Stimulated activated CD4-positive, alpha-beta T cell treated with anti-CD3 and anti-CD28 coated beads, Interleukin-12 subunit alpha, Interleukin-12 subunit beta, amount 100 ng/mL, for 4 hours (primary cell): ENCODE results near the gene IFITM1.
A peak's percentile ranks its signal among the peaks of the same experiment; 100 is the strongest.
"Not testable (repeated sequence)": the region's sequence is repeated elsewhere in the genome, so short reads cannot be mapped to it uniquely, and the experiment has no call there.

Source experiments
- DNase-seq: peaks from one replicate; pipeline ENCODE4 v3.0.0-alpha.2; 2020

The IFITM1 gene

DNA sequence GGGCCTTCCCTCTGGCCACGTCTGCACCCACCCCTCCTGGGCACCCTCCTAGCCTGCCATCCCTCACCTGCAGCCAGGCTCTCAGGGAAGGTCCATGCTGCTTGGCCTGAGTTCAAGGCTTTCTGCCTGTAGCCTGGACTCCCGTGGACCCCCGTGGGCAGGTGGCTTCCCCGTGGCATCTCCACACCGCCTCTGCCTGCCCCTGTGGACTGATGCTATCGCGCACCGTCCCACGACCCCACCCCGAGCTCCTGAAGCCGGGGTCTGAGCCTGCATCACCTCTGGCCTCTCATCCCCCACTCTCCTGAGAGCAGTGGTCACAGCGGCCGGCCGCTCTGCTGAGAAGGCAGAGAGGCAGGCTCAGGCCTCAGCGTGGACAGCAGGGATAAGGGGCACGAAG lies 19.1 kb upstream of the IFITM1 start:
- no peak for DNase-seq

DNA sequence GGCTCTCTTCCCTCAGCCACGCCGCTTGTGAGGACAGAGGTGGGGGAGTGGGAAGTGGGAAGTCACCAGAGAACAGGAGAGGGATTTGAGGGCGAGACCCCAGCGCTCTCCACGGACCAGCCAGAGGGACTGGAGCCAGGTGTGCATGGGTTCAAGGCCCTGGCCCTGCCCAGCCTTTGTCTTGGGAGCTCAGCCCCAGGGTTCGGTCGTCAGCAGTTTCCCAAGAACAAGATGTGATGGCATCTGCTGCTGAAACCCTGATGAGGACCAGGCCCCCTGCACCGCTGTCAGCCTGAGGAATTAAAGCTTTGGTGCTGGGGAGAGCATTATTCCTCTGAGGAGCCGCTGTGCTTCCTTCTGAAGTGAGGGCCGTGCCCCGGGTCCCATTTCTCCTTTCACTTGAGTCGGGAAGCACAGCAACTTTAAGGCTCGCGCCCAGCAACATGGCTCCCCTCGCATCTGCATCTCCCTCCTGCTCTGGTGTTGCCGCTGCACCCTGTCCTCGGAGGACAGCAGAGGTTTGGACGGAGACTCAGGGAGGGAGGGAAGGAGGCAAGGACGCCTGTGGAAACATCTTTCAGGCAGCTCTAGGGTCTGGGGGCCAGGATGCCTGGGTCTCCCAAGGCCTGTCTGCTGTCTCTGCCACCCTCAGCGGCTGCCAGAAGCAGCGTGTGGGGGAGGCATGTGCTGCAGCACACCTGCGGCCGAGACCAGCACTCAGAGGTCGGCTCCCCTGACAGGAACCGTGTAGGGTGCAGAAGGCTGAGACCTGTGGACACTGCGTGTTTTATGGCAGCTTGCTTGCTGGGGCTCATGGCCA lies 18.3 kb upstream of the IFITM1 start:
- DNase-seq = no peak

DNA sequence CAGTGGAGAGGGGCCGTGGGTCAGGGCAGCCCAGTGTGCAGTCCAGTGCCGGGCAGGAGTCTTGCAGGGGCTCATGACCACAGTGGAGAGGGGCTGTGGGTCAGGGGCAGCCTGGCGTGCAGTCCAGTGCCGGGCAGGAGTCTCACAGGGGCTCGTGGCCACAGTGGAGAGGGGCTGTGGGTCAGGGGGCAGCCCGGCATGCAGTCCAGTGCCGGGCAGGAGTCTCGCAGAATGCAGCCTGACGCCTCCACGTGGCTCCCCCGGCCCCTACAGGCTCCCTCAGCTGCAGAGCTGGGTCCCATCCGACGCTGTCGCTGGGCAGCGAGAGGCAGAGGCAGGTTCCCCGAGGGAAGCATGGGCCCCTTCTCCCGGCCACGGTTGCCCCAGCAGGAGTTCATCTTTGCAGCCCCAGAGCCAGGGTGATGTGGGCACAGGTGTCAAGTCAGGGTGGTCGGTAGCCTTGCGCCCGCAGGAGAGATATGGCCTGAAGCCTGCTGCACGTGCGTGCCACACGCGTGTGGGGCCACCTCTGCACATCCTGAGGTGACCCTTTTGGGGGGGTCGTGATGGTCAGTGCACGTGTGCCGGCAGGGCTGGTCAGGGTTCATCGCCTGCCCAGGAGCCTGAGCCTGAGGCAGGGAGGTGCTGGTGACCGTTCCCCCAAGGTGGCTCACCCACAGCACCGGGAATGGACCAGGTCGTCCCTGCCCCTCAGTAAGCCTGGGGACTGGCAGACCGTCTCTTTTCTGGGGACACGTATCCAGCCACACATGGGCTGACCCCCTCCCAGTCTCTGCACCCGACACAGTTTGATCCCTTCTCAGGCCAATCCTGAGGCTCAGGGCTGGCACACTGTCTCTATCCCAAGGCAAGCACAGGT lies 17.4 kb upstream of the IFITM1 start:
- DNase-seq = no peak

DNA sequence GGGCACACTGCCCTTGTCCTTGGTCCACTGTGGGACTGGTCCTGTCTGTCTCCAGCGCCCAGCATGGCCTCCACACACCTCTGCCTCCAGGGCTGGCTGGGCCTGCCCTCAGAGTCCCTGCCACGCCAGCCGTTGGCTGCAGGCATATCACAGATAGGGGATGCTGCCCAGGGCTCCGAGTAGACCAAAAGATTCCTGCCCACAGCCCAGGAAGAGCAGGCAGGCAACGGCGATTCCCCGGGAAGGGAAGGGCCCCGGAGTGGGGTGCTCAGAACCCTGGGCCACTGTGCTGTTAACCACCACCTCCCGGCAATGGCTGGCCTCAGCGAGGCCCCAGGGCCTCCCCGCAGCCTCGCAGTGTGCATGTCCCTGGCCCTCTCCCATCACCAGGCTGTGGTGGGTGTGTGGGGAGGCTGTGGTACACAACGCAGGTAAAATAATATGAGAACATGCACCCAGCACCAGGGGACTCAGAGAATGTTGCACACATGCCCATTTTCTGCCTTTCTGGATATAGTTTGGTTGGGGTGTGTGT lies 16.7 kb upstream of the IFITM1 start:
- no peak for DNase-seq

DNA sequence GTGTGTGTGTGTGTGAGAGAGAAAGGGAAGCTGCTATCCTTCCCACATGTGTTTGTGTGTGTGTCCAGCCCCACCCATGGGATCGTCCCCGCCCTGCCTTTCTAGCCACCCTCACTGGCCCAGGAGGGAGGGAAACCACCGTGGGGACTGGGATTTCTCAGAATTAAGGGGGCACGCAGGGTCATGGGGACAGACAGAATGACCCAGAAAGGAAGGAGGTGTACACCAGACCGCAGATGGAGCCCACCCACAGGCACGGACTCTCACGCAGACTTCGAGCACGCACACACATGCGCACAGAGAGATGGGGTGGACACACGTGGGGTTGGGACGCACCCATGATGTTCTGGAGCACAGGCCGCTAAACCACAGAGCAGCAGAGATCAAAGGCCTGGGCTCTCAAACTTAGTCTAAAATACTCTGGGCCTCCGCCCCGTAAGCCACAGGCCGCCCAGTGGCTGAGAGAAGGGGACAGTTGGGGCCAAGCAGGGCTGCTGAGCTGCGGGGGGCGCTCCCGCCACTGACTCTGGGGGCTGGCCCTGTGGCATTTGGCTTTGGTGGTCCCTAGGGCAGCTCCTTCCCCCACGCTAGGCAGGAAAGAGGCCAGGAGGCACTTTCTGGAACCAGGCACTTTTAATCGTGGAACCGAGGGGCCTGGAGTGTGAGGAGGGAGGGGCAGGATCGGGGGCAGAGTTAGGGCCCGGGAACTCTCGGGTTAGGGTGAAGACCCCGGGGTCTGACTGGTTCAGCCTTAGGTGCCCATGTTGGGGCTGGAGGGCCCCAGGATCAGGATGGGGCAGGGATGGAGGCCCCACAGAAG lies 16.0 kb upstream of the IFITM1 start:
- DNase-seq = no peak

DNA sequence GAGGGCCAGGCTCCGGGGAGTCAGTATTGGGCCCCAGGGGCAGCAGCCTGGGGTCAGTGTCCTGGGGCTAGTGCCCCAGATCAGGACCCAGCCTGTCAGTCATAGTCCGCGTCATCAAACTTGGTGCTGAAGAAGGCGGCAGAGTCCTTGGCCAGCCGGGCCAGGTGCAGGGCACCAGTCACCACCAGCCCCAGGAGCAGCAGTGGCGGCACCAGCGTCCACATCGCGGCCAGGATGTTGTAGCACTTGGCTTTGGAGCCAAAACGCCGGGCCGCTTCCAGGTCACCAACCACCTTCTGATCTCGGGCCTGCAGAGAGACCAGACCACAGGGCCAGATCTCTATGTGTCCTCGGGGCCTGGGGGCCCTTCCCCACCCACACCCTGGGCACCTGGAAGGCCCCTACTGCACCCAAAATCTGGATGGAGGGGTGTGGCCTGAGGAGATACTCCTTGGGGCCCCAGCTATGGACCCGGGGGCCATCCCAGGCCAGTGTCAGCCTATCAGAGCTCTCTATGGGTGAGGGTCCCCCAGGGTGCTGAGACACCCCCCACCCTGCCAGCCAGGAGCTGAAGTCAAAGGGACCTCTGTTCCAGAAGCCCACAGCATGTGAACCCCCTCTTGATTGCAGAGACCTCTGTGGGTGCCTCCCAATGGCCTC lies 15.3 kb upstream of the IFITM1 start:
- no peak for DNase-seq

DNA sequence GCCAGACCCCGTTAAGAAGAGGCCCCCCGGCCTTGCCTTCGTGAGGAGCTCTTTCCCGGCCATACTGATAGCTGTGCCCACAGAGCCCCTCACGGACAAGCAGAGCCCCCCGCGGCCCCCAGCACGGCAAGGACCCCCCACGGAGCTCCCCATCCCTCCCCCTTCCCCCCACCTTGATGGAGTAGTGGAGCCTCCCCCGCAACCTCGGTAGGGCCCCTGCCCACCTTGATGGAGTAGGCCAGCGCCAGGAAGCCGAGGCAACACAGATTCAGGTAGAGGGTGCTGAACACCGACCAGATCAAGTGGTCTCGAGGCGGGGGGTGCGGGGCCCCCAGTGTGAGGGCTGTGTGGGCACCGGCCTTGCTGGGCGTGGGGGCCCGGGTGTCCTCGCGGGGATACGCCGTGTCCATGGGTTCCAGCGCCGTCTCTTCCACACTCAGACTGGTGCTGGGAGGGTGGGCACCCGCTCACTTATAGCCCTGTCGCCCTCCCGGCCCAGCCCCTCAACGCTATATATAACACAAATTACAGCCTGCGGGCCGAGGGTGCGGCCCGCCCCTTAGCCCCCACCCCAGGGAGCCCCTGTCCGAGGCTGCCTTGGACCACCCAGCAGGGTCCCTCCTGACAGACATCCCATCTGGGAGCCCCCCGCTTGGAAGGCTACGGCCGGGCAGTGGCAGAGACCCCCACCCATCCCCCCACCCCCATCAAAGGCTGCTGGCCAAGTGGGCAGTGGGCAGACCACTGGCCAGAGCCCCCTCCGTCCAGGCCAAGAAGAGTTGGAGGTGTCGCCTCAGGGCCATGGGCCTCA lies 14.6 kb upstream of the IFITM1 start, which contains the start of gene IFITM5:
TSS of gene IFITM5 (minus strand) at position 446 of the 811 bp plus-strand sequence. CDS start at position 410, 36 bp downstream.
- no peak for DNase-seq

DNA sequence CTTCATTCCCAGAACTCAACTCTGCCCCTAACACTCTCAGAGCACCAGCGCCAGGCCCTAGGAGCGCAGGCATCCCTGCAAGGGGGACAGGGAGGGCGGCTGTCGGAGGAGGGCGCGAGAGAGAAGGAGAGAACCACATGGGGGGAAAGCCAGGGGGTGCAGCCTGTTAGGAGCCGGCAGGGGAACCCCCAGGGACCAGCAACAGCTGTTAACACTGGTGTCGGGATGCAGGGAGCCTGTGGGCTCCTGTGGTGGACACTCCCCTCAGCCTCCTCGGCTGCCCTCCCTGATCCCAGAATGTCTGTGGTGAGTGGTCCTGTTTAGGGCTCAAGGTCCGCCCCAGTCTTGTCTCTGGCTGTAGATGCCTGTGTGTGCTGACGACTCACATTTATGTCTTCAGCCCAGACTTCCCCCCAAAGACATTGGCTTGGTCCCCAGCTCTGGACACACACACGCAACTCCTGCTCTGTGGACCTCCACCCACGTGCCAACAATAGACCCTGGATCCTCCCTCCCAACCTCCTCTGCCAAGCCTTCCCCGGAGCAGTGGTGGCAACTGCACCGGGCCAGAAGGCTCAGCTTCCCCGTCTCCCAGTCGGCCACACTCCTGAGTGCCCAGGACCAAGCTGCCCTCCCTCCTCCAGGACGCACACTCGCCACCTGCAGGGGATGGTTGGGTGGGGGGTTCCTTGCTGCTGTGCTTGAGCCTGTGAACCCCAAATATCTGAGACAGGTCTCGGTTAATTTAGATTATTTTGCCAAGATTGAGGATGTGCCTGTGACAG lies 13.7 kb upstream of the IFITM1 start:
- no peak for DNase-seq

DNA sequence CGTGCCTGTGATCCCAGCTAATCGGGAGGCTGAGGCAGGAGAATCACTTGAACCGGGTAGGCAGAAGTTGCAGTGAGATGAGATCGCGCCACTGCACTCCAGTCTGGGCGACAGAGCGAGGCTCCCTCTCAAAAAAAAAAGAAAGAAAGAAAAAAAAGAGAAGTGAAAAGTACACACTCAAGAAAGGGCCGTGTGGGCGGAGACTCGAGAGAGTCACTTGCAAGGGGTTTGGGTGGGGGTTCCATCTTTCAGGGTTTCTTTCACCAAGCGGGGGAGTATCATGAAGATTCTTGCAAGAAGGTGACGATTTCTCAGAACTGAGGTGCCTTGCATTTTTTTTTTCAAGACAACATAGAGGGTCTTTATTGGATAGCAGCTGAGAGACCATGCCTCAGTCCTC lies 10.5 kb upstream of the IFITM1 start:
- no peak for DNase-seq

DNA sequence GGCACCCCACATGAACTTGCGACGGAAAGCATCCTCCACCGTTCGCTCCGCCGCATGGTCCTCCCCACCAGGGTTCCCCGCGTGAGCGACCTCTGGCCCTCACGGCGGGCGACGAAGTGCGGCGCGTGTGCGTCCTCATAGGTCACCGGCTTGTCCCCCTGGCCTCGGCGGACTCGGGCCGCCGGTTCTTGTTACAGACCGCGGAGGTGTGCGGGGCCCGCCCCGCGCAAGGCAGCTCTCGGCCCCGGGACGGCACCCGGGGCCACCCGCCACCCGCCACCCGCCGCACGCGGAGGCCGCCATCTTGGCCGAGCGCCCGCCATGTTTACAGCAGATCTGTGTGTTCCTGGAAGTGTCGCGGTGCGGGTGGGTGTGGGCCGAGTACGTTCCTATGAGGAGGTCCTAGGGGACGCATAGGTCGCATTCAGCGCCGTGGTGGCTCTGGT lies 9.8 kb upstream of the IFITM1 start:
- DNase-seq = no peak

DNA sequence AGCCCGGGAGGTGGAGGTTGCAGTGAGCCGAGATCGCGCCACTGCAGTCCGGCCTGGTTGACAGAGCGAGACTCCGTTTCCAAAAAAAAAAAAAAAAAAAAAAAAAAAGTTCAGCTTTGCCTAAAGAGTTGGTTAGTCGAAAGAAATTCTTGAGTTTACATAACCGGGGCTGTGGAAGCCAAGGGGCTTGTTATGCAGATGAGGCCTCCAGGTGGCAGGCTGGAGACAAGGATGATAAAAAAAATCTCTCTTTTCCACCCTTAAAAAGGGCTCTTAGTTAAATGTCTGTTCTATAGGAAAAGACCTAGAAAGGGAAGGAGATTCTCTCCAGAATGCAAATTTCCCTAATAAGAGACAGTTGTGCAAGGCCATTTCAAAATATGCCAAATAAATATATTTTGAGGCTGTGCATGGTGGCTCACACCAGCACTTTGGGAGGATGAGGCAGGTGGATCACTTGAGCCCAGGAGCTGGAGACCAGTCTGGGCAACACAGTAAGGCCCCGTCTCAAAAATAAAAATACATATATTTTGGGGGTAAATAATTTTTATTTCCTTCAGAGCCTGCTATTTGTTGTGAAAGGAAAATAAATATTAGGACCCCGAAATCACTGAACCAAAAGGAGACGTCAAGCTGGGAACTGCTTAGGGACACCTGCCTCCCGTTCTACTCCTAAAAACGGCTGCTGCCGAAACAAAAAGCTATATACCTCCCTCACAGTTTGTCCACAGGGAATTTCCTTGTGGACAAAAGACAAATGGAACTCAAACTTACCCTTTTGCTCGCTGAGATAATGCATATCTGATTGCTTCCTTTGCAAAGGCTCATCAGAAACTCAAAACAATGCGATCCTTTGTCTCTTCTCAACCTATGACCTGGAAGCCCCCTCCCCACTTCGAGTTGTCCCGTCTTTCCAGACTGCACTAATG lies 8.7 kb upstream of the IFITM1 start:
- DNase-seq = peak; percentile 52

DNA sequence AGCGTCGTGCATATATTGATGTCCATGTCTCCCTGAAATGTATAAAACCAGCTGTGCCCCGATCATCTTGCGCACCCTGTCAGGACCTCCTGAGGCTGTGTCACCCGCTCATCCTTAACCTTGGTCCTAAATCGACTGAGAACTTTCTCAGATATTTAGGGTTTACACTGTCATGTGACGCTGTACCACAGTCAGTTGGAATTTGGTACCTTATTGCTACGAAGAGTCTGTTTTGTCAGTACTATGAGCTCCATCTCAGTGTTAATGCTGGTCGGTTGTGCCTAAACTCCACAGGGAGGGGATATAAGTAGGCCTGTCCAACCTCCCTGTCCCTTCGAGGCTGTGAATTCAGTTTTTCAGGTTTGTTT lies 8.0 kb upstream of the IFITM1 start:
- no peak for DNase-seq

DNA sequence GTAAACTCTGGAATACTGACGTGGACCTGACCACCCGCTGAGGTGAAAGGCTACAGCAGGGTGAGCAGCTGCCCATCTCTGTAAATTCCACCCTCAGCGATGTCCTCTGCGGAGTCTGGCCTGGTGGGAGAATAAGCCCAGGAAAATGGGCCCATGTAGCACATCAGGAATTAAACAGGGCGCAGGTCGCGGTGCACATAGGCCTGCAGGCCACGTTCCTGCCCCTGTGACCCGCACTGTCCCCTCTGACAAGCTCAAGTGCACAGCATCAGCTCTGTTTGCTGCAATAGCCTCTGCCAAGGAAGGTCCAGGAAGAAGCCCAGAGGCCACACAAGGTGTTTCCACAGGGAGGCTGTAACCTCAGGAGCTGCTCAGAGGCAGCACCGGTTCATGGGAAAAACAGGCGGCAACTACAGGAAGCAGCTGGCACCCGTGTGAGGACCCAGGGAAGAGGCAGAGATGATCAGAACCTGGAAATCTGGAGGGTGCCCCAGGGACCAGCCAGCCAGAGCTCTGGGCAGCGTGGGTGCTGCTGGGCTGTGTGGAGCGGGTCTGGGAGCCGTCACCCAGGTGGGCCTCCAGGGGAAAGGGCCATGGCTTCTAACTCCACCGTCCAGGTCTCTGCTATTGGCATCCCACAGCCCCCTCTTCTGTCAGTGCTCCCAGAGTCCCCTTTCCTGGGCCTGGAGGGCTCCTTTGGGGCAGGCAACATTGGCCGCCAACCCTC lies 7.0 kb upstream of the IFITM1 start:
- no peak for DNase-seq

DNA sequence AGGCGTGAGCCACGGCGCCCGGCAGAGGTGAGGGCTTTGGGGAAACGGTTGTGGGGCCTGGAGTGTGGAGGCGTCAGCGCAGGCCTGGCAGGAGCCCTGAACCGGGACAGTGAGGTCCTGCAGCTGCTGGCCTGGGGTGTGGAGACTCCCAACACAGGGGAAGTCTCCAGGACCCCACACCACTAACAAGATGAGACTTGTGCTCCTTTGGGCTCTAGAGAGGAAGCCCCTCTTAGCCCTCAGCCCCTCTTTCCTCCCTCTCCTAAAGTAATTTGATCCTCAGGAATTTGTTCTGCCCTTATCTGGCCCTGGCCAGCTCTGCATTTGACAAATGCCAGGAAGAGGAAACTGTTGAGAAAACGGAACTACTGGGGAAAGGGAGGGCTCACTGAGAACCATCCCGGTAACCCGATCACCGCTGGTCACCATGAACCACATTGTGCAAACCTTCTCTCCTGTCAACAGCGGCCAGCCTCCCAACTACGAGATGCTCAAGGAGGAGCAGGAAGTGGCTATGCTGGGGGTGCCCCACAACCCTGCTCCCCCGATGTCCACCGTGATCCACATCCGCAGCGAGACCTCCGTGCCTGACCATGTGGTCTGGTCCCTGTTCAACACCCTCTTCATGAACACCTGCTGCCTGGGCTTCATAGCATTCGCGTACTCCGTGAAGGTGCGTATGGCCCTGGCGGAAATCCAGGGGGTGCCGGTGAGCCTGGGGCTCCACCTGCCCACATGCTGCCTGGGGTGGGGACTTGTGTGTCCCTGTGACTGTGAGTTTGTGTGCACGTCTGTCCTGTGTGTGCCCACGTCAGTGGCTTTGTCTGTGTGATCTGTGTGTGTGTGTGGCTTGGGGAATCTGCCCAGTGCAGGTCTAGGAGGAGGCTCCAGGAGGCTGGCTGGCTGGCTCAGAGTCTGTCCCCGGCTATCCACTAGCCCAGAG lies 5.8 kb upstream of the IFITM1 start, which contains the start of gene IFITM2:
TSS of gene IFITM2 (plus strand) at position 51 of the 943 bp plus-strand sequence. CDS start at position 428, 377 bp downstream.
- DNase-seq = not testable (repeated sequence)

DNA sequence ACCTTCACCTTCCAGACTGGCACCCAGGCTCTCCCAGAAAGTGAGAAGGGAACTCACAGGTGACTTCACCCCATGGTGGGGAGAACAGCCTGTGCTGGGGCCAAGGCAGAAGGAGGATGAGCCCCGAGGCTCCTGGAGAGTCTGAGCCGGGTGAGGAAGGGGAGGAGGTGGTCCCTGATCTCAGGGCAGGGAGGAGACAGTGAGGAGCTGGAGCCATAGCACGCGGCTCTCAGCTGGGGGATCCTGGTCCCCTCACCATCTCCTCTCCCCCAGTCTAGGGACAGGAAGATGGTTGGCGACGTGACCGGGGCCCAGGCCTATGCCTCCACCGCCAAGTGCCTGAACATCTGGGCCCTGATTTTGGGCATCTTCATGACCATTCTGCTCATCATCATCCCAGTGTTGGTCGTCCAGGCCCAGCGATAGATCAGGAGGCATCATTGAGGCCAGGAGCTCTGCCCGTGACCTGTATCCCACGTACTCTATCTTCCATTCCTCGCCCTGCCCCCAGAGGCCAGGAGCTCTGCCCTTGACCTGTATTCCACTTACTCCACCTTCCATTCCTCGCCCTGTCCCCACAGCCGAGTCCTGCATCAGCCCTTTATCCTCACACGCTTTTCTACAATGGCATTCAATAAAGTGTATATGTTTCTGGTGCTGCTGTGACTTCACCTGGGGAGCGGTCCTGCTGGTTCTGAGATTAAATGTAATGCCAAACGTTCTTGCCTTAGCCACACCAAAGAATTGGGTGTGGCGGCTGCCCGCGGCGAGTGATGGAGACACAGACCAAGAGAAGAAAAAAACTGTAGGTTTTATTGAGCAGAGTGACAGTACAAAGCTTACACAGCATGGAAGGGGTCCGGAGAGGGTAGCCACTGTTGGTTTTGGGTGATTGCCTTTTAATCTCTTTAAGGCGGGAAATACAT lies 4.8 kb upstream of the IFITM1 start:
- not testable (repeated sequence) for DNase-seq

DNA sequence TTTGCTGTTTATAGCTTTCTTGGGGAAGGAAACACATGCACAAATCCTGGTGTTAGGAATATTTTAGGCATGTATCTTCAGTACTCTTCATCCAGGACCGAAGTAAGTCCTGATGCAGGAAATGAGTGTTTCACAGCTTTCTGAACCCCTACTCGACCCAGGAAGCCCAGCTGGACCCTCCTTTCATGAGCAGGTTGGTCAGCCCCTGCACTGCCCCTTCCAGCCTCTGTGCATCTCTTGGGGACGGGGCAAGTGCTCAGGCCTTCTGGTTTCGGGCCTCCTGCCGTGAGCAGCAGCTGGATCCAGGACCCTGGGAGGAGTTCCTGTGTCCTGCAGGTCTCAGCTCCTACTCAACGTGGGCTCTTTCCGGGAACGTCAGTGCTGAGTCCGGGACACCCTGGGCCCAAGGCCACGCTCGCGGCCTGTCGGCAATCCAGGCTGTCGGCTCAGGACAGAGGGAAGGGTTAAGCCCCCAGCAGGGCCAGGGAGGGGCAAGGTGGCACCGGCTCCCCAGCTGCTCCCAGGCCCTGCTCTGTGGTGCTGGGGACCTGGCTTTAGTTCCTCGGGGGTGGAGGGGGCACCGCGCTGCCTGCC lies 3.8 kb upstream of the IFITM1 start:
- DNase-seq = not testable (repeated sequence)
